Esophagus muscularis mucosa (tissue), 3 donors: Measurements from ENCODE around the gene LCA5L.

Source experiments
- CTCF ChIP-seq, 3 experiments: fragments of 200-600 bp in 2 of 3; fragments of 450-650 bp in 1 of 3; sonication (generic) in 2 of 3; IDR thresholded peaks; one replicate each; pipeline ENCODE4 v1.5.1; 2017 to 2019; ENCODE audit warnings: antibody characterized with exemption in 3 of 3, mild to moderate bottlenecking in 2 of 3, moderate library complexity in 1 of 3
- POLR2A ChIP-seq: fragments of 450-650 bp; IDR thresholded peaks from one replicate; pipeline ENCODE4 v1.6.1; 2017; ENCODE audit warnings: antibody characterized with exemption, moderate library complexity, mild to moderate bottlenecking, low read depth
- POLR2AphosphoS5 ChIP-seq, 2 donors: sonication (generic); formaldehyde crosslinking; IDR thresholded peaks; one replicate each; pipeline ENCODE4 v1.6.1; 2017; ENCODE audit warnings: antibody characterized with exemption in 2 of 2

GRCh38 chr21:39479814-39480182 is 34.2 kb upstream of the LCA5L start:
- no peak for TF ChIP-seq CTCF (IDR thresholded peaks at IDR 0.05)
- TF ChIP-seq POLR2A, result no peak
- no peak for TF ChIP-seq POLR2AphosphoS5 (IDR thresholded peaks at IDR 0.05)
